RPMI8226 (cell line): ENCODE measurements around the gene DSCAML1.
A peak's percentile ranks its signal among the peaks of the same experiment; 100 is the strongest.

ENCODE experiments used
- DNase-seq: peaks from one replicate; pipeline ENCODE4 v3.0.0-alpha.2; 2015

The DSCAML1 gene

GRCh38 chr11:117830674-117831351 is 33.8 kb upstream of the DSCAML1 start:
- no peak for DNase-seq

GRCh38 chr11:117830072-117830471 is 33.1 kb upstream of the DSCAML1 start:
- no peak for DNase-seq

- DNase-seq: no peak
These were observed 32.3 kb upstream of the DSCAML1 start for GRCh38 chr11:117829369-117829725.

GRCh38 chr11:117828611-117829368 is 31.8 kb upstream of the DSCAML1 start:
- DNase-seq: no peak

GRCh38 chr11:117827521-117828511 is 30.8 kb upstream of the DSCAML1 start:
- no peak for DNase-seq

GRCh38 chr11:117826832-117827231 is 29.8 kb upstream of the DSCAML1 start:
- DNase-seq: no peak

- no peak for DNase-seq
These were observed 29.2 kb upstream of the DSCAML1 start for GRCh38 chr11:117826190-117826570.

- DNase-seq: no peak
These were observed 28.6 kb upstream of the DSCAML1 start for GRCh38 chr11:117825538-117826189.

GRCh38 chr11:117824571-117825537 is 27.8 kb upstream of the DSCAML1 start, which contains the start of gene FXYD2:
FXYD2 (minus strand) TSS chr11:117824744; CDS start chr11:117824678, 66 bp downstream.
- DNase-seq: no peak

GRCh38 chr11:117823946-117824420 is 27.0 kb upstream of the DSCAML1 start:
- no peak for DNase-seq

- DNase-seq: peak; percentile 26
These were observed 26.4 kb upstream of the DSCAML1 start for GRCh38 chr11:117823294-117823945.

- DNase-seq: peak; percentile 50
These were observed 25.3 kb upstream of the DSCAML1 start for GRCh38 chr11:117822074-117823033.

GRCh38 chr11:117821431-117821830 is 24.4 kb upstream of the DSCAML1 start:
- no peak for DNase-seq

GRCh38 chr11:117820516-117820915 is 23.5 kb upstream of the DSCAML1 start:
- DNase-seq: no peak

GRCh38 chr11:117820071-117820470 is 23.1 kb upstream of the DSCAML1 start:
- DNase-seq: no peak

GRCh38 chr11:117819096-117820040 is 22.4 kb upstream of the DSCAML1 start:
- peak; percentile 61 for DNase-seq

GRCh38 chr11:117818041-117818873 is 21.2 kb upstream of the DSCAML1 start:
- no peak for DNase-seq
